ENCODE data around the gene RGS16.

DNA sequence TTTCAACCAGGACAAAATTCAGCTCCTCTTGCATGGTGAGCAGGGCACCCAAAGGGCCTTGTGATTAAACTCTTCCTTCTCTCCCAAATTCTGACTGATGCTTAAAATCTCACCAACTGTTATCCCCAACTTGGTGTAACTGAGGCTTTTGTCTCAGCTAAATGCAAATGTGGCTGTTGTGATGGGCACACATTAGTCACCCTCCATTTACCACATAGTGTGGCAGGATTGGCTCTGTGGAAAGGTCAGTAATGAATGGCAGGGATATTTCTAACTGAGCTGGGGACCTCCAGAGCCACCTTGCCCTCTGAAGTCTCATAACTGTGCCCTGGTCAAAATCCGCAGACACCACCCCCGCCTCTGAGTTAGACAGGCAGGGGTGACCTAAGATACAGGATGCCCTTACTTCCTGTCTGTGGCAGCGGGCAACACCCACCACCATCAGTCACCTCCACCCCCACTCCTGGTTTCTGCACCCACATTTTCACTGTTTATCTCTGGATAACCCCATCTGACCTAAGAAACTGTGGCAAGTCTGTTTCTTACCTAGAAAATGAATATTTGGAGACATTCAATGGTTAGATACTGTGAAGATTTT lies 25.4 kb upstream of the RGS16 start:
- TF ChIP-seq, protein P1, sequence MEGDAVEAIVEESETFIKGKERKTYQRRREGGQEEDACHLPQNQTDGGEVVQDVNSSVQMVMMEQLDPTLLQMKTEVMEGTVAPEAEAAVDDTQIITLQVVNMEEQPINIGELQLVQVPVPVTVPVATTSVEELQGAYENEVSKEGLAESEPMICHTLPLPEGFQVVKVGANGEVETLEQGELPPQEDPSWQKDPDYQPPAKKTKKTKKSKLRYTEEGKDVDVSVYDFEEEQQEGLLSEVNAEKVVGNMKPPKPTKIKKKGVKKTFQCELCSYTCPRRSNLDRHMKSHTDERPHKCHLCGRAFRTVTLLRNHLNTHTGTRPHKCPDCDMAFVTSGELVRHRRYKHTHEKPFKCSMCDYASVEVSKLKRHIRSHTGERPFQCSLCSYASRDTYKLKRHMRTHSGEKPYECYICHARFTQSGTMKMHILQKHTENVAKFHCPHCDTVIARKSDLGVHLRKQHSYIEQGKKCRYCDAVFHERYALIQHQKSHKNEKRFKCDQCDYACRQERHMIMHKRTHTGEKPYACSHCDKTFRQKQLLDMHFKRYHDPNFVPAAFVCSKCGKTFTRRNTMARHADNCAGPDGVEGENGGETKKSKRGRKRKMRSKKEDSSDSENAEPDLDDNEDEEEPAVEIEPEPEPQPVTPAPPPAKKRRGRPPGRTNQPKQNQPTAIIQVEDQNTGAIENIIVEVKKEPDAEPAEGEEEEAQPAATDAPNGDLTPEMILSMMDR (IDR thresholded peaks at IDR 0.05): no peak
- no peak for TF ChIP-seq POLR2A (IDR thresholded peaks at IDR 0.05)
